ENCODE results near the gene TUBB2A. TPM values are rescaled to one million over a fixed set of nuclear protein-coding genes. Genes with fewer than 3 reads are reported as not detected.
A peak's percentile ranks its signal among the peaks of the same experiment; 100 is the strongest.
"Not testable (repeated sequence)": the region's sequence is repeated elsewhere in the genome, so short reads cannot be mapped to it uniquely, and the experiment has no call there.

Gene TUBB2A
- total RNA-seq, 4 donors from 2014 or later = 37.5 to 100 (median 68.0) TPM

DNA sequence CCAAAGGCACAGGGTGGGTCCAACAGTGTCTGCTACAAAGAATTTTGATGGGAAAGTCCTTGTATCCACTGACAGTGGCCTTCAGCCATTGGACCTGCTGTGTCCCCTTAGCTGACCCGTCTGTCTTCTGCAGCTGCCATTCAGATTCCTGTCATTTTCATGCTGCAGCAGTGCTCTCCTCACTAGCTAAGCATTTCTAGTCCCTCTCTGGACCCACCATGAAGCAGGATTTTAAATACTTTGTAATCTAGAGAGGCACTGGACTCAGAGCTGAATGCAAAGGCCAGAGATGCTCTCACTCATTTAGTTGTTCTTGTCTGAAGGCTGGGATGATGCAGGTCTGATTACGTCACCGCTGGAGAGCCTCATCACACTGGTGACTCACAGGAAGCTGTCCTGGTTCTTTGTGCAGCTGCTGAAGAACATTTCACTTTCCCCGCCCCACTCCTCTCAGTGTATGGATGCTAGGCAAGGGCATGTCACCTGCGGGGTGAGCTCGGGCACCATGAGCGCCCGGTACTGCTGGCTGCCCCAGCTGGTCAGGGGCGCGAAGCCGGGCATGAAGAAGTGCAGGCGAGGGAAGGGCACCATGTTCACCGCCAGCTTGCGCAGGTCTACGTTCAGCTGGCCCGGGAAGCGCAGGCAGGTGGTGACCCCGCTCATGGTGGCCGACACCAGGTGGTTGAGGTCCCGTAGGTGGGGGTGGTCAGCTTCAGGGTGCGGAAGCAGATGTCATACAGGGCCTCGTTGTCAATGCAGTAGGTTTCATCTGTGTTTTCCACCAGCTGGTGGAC is 19.4 kb upstream of the TUBB2A start:
- Histone ChIP-seq H3K36me3 (no peaks in the 10 kb centered on the region), H3K9me3 (no peaks in the 10 kb centered on the region), H3K4me3 (no peak overlapping the region), H3K27me3 (peaks cover 0 to 3% of the 10 kb centered on the region in 2 donors), H3K27ac (no peak overlapping the region), H3K4me1 (no peaks in the 10 kb centered on the region)
- peak in 1 of 2 donors; percentile 22 for DNase-seq (ENCODE audit: low spot score in 2 of 2)
- no peak for TF ChIP-seq POLR2A (IDR thresholded peaks at IDR 0.05)
- TF ChIP-seq EP300 (IDR thresholded peaks at IDR 0.05) = no peak
- TF ChIP-seq, protein P1, sequence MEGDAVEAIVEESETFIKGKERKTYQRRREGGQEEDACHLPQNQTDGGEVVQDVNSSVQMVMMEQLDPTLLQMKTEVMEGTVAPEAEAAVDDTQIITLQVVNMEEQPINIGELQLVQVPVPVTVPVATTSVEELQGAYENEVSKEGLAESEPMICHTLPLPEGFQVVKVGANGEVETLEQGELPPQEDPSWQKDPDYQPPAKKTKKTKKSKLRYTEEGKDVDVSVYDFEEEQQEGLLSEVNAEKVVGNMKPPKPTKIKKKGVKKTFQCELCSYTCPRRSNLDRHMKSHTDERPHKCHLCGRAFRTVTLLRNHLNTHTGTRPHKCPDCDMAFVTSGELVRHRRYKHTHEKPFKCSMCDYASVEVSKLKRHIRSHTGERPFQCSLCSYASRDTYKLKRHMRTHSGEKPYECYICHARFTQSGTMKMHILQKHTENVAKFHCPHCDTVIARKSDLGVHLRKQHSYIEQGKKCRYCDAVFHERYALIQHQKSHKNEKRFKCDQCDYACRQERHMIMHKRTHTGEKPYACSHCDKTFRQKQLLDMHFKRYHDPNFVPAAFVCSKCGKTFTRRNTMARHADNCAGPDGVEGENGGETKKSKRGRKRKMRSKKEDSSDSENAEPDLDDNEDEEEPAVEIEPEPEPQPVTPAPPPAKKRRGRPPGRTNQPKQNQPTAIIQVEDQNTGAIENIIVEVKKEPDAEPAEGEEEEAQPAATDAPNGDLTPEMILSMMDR (IDR thresholded peaks at IDR 0.05) = no peak
- WGBS, 2 donors = 86% methylated on average over 13 to 14 of the region's 22 CpGs

DNA sequence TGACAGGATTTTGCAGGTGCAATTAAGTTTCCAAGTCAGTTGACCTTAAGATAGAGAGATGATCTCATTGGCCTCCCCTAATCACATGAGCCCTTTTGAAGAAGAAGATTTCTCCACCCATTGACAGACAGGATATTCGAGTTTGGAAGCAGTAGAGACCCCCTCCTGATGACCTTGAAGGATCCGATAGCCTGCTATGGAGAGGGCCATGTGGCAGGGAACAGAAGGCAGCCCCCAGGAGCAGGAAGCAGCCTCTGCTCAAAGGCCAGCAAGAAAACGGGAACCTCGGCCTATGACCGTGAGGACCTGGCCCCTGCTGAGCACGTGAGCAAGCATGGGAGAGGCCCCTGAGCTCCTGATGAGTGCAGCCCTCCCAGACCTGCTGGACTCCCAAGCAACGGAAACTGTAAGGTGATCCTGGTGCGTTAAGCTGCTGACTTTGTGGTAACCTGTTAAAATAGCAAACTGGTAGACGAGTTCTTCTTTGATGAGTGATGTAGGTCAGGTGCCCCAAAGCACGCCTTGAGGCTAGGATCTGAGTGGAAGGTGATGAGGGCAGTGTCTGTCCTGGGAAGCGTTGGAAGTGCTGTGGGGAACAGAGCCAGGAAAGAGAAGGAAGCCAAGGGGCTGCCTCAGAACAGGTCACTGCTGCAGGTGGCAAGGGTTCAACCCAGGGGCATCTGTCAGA is 18.5 kb upstream of the TUBB2A start:
- Histone ChIP-seq H3K36me3 (no peaks in the 10 kb centered on the region), H3K27ac (no peak overlapping the region), H3K4me1 (no peaks in the 10 kb centered on the region), H3K4me3 (no peak overlapping the region), H3K27me3 (peaks cover 0 to 3% of the 10 kb centered on the region in 2 donors), H3K9me3 (no peaks in the 10 kb centered on the region)
- TF ChIP-seq EP300 (IDR thresholded peaks at IDR 0.05) (no peak), POLR2A (IDR thresholded peaks at IDR 0.05) (no peak)
- TF ChIP-seq, protein P1 (IDR thresholded peaks at IDR 0.05) = no peak
- DNase-seq (ENCODE audit: low spot score in 2 of 2) = no peak
- 69 to 76% methylated on average over 8 to 11 of the region's 11 CpGs for whole genome bisulfite sequencing, 2 donors

DNA sequence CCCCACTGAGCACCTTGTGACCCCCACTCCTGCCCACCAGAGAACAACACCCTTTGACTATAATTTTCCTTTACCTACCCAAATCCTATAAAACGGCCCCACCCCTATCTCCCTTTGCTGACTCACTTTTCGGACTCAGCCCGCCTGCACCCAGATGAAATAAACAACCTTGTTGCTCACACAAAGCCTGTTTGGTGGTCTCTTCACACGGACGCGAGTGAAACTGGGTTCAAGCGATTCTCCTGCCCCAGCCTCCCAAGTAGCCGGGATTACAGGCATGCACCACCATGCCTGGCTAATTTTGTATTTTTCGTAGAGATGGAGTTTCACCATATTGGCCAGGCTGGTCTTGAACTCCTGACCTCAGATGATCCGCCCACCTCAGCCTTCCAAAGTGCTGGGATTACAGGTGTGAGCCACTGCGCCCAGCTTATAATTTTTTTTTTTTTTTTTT is 16.3 kb upstream of the TUBB2A start:
- not testable (repeated sequence) for H3K36me3 ChIP-seq; H3K4me1 ChIP-seq; H3K27ac ChIP-seq; H3K27me3 ChIP-seq; H3K9me3 ChIP-seq; DNase-seq (ENCODE audit: low spot score in 2 of 2); H3K4me3 ChIP-seq
- WGBS, 2 donors = 96 to 97% methylated on average over 11 of the region's 11 CpGs

DNA sequence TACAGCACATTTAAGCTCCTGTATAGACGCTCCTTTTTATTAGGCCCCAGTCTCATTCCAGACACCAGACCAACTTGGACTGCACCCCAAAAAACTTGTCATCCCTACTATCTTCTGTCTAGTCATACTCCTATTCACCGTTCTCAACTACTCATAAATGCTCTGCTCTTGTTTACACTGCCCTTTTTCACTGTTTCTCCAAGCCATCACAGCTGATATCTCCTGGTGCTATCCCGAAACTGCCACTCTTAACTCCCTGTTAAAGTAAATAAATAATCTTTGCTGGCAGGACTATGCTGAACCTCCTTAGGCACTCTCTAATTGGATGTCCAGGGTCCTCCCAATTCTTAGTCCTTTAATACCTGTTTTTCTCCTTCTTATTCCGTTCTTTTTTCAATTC is 15.4 kb upstream of the TUBB2A start:
- not testable (repeated sequence) for DNase-seq (ENCODE audit: low spot score in 2 of 2); H3K27me3 ChIP-seq; H3K4me3 ChIP-seq; H3K27ac ChIP-seq; H3K9me3 ChIP-seq; H3K4me1 ChIP-seq; H3K36me3 ChIP-seq
- WGBS, 2 donors = 84 to 90% methylated on average over 4 of the region's 4 CpGs

DNA sequence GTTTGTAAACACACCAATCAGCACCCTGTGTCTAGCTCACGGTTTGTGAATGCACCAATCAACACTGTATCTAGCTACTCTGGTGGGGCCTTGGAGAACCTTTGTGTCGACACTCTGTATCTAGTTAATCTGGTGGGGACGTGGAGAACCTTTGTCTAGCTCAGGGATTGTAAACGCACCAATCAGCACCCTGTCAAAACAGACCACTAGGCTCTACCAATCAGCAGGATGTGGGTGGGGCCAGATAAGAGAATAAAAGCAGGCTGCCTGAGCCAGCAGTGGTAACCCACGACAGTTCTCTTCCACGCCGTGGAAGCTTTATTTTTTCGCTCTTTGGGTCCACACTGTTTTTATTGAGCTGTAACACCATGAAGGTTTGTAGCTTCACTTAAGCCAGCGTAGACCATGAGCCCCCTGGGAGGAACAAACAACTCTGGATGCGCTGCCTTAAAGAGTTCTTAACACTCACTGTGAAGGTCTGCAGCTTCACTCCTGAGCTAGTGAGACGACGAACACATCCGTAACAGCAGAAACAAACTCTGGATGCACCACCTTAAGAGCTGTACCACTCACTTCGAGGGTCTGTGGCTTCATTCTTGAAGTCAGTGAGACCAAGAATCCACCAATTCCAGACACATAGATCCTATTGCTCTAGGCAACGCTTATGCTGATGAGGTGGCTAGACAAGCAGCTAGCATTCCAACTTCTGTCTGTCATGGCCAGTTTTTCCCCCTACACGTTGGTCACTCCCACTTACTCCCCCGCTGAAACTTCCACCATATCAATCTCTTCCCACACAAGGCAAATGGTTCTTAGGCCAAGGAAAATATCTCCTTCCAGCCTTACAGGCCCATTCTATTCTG is 14.2 kb upstream of the TUBB2A start:
- not testable (repeated sequence) for H3K4me3 ChIP-seq; H3K36me3 ChIP-seq; H3K9me3 ChIP-seq; H3K4me1 ChIP-seq; DNase-seq (ENCODE audit: low spot score in 2 of 2); H3K27me3 ChIP-seq; H3K27ac ChIP-seq
- WGBS, 2 donors = 83 to 87% methylated on average over 17 of the region's 17 CpGs

DNA sequence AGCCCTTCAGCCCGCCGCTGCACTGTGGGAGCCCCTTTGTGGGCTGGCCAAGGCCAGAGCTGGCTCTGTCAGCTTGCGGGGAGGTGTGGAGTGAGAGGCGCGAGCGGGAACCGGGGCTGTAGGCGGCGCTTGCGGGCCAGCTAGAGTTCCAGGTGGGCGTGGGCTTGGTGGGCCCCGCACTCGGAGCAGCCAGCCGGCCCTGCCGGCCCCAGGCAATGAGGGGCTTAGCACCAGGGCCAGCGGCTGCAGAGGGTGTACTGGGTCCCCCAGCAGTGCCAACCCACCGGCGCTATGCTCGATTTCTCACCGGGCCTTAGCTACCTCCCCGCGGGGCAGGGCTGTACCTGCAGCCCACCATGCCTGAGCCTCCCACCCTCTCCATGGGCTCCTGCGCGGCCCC is 13.3 kb upstream of the TUBB2A start:
- H3K9me3 ChIP-seq; H3K4me3 ChIP-seq; H3K27me3 ChIP-seq; DNase-seq (ENCODE audit: low spot score in 2 of 2); H3K36me3 ChIP-seq; H3K4me1 ChIP-seq; H3K27ac ChIP-seq: not testable (repeated sequence)
- WGBS, 2 donors = 91% methylated on average over 13 to 20 of the region's 24 CpGs

DNA sequence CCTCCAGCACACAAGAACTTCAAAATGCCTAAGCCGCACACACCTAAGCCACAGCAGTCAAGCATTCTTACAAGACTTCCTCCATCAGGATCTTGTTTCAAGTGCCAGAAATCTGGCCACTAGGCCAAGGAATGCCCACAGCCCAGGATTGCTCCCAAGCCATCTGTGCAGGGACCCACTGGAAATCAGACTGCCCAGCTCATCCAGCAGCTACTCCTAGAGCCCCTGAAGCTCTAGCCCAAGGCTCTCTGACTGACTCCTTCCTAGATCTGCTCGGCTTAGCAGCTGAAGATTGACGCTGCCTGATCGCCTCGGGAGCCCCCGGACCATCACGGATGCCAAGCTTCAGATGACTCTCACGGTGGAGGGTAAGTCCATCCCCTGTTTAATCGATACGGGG is 10.7 kb upstream of the TUBB2A start:
- not testable (repeated sequence) for H3K9me3 ChIP-seq; H3K4me1 ChIP-seq; H3K36me3 ChIP-seq; DNase-seq (ENCODE audit: low spot score in 2 of 2); H3K4me3 ChIP-seq; H3K27me3 ChIP-seq; H3K27ac ChIP-seq
- 96 to 97% methylated on average over 10 of the region's 10 CpGs for WGBS, 2 donors

DNA sequence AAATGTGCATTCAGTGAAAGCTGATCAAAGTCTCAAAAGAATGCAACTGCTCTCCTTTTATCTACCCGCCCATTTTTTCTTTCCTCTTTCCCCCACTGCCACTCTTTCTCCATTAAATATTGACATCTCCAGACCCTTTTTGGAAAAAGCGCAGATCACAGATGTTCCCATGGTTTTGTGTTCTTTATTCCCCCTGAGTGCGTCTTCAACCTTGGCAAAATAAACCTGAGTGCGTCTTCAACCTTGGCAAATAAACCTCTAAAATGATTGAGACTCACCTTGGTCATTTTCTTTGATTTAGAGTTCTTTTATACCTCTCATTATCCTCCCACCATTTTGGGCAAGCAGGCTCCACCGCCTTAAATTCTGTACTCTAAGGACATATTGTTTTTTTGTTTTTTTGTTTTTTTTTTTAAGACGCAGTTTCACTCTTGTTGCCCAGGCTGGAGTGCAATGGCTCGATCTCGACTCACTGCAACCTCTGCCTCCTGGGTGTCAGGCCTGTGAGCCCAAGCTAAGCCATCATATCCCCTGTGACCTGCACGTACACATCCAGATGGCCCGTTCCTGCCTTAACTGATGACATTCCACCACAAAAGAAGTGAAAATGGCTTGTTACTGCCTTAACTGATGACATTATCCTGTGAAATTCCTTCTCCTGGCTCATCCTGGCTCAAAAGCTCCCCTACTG is 9.3 kb upstream of the TUBB2A start:
- 87 to 88% methylated on average over 10 of the region's 10 CpGs for WGBS, 2 donors
- H3K4me3 ChIP-seq; H3K36me3 ChIP-seq; H3K27me3 ChIP-seq; H3K27ac ChIP-seq; H3K9me3 ChIP-seq; DNase-seq (ENCODE audit: low spot score in 2 of 2): not testable (repeated sequence)
- H3K4me1 ChIP-seq = peaks cover 0 to 15% (median 0%) of the 10 kb centered on the region in 4 donors

All from tibial nerve (tissue), 4 donors.